Esophagus squamous epithelium (tissue), 4 donors: ENCODE data around the gene IRF2BP2.

Experiments used
- POLR2A ChIP-seq, 4 donors: fragments of 450-650 bp; IDR thresholded peaks; one replicate each; pipeline ENCODE4 v1.6.1; 2017; ENCODE audit warnings: antibody characterized with exemption in 4 of 4, mild to moderate bottlenecking in 4 of 4, moderate library complexity in 3 of 4
- TF ChIP-seq, protein P1 (sequence below), 6 experiments: fragments of 450-650 bp in 4 of 6; fragments of 200-600 bp in 2 of 6; sonication (generic) in 2 of 6; IDR thresholded peaks; one replicate each; pipeline ENCODE4 v1.5.1; 2016 to 2019; ENCODE audit warnings: antibody characterized with exemption in 6 of 6, mild to moderate bottlenecking in 4 of 6, moderate library complexity in 4 of 6

DNA sequence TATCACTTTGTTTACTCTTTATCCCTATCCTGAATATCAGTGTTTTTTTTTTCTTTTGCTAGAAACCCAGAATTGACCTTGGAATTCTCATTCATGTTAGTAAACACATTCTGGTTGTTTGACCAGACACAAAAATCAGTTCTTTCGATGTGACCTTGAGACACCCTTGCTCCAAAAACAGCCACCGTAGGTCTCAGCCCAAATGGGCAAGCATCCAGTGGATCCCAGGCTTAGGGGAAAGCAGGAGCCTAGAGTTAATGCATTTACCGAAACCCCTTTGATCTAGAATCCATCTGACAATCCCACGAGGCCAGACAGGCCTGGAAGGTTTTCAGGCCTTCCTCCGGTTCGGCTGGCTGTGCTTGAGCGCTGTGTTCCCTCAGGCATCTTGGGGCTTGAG, 47.6 kb downstream of the IRF2BP2 start:
- TF ChIP-seq, protein P1, sequence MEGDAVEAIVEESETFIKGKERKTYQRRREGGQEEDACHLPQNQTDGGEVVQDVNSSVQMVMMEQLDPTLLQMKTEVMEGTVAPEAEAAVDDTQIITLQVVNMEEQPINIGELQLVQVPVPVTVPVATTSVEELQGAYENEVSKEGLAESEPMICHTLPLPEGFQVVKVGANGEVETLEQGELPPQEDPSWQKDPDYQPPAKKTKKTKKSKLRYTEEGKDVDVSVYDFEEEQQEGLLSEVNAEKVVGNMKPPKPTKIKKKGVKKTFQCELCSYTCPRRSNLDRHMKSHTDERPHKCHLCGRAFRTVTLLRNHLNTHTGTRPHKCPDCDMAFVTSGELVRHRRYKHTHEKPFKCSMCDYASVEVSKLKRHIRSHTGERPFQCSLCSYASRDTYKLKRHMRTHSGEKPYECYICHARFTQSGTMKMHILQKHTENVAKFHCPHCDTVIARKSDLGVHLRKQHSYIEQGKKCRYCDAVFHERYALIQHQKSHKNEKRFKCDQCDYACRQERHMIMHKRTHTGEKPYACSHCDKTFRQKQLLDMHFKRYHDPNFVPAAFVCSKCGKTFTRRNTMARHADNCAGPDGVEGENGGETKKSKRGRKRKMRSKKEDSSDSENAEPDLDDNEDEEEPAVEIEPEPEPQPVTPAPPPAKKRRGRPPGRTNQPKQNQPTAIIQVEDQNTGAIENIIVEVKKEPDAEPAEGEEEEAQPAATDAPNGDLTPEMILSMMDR (IDR thresholded peaks at IDR 0.05) = no peak
- no peak for TF ChIP-seq POLR2A (IDR thresholded peaks at IDR 0.05)
